Breast epithelium (tissue), 4 donors: ENCODE measurements around the gene PCDHA9. TPM values are rescaled to one million over a fixed set of nuclear protein-coding genes. Genes with fewer than 3 reads are reported as not detected.

Experiments used
- DNase-seq, 2 donors: peaks; one replicate each; pipeline ENCODE4 v3.0.0-alpha.2; 2019; ENCODE audit warnings: low spot score in 2 of 2
- H3K27ac ChIP-seq, 2 donors: fragments of 200-600 bp; sonication (generic) in 1 of 2; one replicate each; pipeline ENCODE4 v1.5.1; 2016 to 2019; ENCODE audit warnings: mild to moderate bottlenecking in 1 of 2
- H3K27me3 ChIP-seq, 2 donors: fragments of 200-600 bp; sonication (generic) in 1 of 2; one replicate each; pipeline versions ENCODE4 v1.5.1 to v1.6.0; 2017 to 2019; ENCODE audit warnings: control low read depth in 1 of 2, mild to moderate bottlenecking in 1 of 2
- H3K36me3 ChIP-seq: fragments of 200-600 bp; one replicate; pipeline ENCODE4 v1.5.1; 2019
- H3K4me1 ChIP-seq, 2 donors: fragments of 200-600 bp; sonication (generic); one replicate each; pipeline ENCODE4 v1.5.1; 2016 to 2019; ENCODE audit warnings: control low read depth in 1 of 2
- H3K4me3 ChIP-seq, 3 donors: fragments of 200-600 bp; sonication (generic); 1 replicate in 2 of 3; 2 replicates in 1 of 3; pipeline ENCODE4 v1.5.1; 2016 to 2019; ENCODE audit warnings: mild to moderate bottlenecking in 3 of 3, moderate library complexity in 2 of 3
- H3K9me3 ChIP-seq, 2 donors: fragments of 200-600 bp; sonication (generic) in 1 of 2; one replicate each; pipeline ENCODE4 v1.5.1; 2016 to 2019; ENCODE audit warnings: control low read depth in 1 of 2
- POLR2A ChIP-seq: fragments of 450-650 bp; IDR thresholded peaks from one replicate; pipeline ENCODE4 v1.6.1; 2016; ENCODE audit warnings: antibody characterized with exemption, mild to moderate bottlenecking, moderate library complexity
- POLR2AphosphoS5 ChIP-seq, 3 donors: sonication (generic); formaldehyde crosslinking; IDR thresholded peaks; one replicate each; pipeline ENCODE4 v1.6.1; 2017; ENCODE audit warnings: antibody characterized with exemption in 3 of 3
- intact Hi-C: fragments of 100-400 bp; cut with DNase I; formaldehyde crosslinking; loops from one replicate; pipeline ENCODE4 v1.15.1; 2023; ENCODE audit warnings: low total_unique reads
- total RNA-seq, 3 donors: library from RNA; depleted of rRNA; stranded (reverse); fragments of >200 nt; gene quantifications; one replicate each; pipeline ENCODE4 v1.1.0, GENCODE V29; 2016
- TF ChIP-seq, protein P1 (sequence below), 3 donors: fragments of 450-650 bp; IDR thresholded peaks; one replicate each; pipeline ENCODE4 v1.5.1; 2016 to 2017; ENCODE audit warnings: antibody characterized with exemption in 3 of 3, mild to moderate bottlenecking in 3 of 3, moderate library complexity in 3 of 3

PCDHA9 gene
- total RNA-seq, 3 donors from 2014 or later: 0.16 to 1.5 (median 0.66) TPM

DNA sequence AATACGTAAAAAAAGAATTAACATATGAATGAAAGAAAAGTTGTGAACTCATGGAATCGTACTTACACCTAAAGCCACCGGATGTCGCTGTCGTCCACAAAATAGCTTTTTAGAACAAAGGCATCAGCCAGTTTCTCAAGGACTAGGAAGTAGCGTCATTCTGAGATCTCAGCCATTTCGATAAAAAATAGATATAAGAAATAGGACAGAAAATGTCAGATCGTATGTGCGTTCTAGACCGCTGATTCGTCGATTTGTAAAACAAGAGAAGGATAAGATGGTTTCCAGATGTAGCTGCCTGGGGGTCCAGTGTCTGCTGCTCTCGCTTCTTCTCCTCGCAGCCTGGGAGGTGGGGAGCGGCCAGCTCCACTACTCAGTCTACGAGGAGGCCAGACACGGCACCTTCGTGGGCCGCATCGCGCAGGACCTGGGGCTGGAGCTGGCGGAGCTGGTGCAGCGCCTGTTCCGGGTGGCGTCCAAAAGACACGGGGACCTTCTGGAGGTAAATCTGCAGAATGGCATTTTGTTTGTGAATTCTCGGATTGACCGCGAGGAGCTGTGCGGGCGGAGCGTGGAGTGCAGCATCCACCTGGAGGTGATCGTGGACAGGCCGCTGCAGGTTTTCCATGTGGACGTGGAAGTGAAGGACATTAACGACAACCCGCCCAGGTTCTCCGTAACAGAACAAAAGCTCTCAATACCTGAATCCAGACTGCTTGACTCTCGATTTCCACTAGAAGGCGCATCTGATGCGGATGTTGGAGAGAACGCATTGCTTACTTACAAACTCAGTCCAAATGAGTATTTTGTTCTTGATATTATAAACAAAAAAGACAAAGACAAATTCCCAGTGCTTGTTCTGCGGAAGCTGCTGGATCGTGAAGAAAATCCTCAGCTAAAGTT is 7.8 kb downstream of the PCDHA9 start, which contains the start of gene PCDHA10:
Gene PCDHA10 (plus strand): TSS at position 126 of the 903 bp plus-strand sequence. CDS start 152 bp downstream, at position 278.
- Histone ChIP-seq H3K4me1 (no peaks in the 10 kb centered on the region), H3K36me3 (no peaks in the 10 kb centered on the region), H3K27ac (peak within 1 kb of the TSS in 1 of 2 donors; percentile 63), H3K27me3 (peaks cover 0 to 3% of the 10 kb centered on the region in 2 donors), H3K9me3 (peaks cover 29 to 50% of the 10 kb centered on the region in 2 donors), H3K4me3 (peak within 1 kb of the TSS in 2 of 3 donors; percentile 49 to 61)
- no peak for DNase-seq
- TF ChIP-seq POLR2AphosphoS5 (IDR thresholded peaks at IDR 0.05): no peak
- TF ChIP-seq, protein P1, sequence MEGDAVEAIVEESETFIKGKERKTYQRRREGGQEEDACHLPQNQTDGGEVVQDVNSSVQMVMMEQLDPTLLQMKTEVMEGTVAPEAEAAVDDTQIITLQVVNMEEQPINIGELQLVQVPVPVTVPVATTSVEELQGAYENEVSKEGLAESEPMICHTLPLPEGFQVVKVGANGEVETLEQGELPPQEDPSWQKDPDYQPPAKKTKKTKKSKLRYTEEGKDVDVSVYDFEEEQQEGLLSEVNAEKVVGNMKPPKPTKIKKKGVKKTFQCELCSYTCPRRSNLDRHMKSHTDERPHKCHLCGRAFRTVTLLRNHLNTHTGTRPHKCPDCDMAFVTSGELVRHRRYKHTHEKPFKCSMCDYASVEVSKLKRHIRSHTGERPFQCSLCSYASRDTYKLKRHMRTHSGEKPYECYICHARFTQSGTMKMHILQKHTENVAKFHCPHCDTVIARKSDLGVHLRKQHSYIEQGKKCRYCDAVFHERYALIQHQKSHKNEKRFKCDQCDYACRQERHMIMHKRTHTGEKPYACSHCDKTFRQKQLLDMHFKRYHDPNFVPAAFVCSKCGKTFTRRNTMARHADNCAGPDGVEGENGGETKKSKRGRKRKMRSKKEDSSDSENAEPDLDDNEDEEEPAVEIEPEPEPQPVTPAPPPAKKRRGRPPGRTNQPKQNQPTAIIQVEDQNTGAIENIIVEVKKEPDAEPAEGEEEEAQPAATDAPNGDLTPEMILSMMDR (IDR thresholded peaks at IDR 0.05): peak in 1 of 3 donors; percentile 38
- intact Hi-C loops: no loop called here

DNA sequence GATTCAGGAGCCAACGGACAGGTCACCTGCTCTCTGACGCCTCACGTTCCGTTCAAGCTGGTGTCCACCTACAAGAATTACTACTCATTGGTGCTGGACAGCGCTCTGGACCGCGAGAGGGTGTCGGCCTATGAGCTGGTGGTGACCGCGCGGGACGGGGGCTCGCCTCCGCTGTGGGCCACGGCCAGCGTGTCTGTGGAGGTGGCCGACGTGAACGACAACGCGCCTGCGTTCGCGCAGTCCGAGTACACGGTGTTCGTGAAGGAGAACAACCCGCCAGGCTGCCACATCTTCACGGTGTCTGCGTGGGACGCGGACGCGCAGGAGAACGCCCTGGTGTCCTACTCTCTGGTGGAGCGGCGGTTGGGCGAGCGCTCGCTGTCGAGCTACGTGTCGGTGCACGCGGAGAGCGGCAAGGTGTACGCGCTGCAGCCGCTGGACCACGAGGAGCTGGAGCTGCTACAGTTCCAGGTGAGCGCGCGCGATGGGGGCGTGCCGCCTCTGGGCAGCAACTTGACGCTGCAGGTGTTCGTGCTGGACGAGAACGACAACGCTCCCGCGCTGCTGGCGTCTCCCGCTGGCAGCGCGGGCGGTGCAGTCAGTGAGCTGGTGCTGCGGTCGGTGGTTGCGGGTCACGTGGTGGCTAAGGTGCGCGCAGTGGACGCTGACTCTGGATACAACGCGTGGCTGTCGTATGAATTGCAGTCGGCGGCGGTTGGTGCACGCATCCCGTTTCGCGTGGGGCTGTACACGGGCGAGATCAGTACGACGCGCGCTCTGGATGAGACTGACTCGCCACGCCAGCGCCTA is 9.2 kb downstream of the PCDHA9 start:
- no peaks in the 10 kb centered on the region for H3K4me1 ChIP-seq
- peaks cover 0 to 3% of the 10 kb centered on the region in 2 donors for H3K27me3 ChIP-seq
- H3K36me3 ChIP-seq: no peaks in the 10 kb centered on the region
- no peak for TF ChIP-seq POLR2A
- no peak for DNase-seq
- intact Hi-C loops: no loop called here
- no peak overlapping the region for H3K27ac ChIP-seq
- H3K4me3 ChIP-seq: no peak overlapping the region
- H3K9me3 ChIP-seq: peaks cover 40 to 62% of the 10 kb centered on the region in 2 donors

DNA sequence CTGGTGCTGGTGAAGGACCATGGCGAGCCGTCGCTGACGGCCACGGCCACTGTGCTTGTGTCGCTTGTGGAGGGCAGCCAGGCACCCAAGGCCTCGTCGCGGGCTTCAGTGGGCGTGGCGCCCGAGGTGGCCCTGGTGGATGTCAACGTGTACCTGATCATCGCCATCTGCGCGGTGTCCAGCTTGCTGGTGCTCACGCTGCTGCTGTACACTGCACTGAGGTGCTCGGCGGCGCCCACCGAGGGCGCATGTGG is 9.7 kb downstream of the PCDHA9 start:
- Histone ChIP-seq H3K4me1 (no peaks in the 10 kb centered on the region), H3K27me3 (peaks cover 0 to 3% of the 10 kb centered on the region in 2 donors), H3K9me3 (peaks cover 45 to 67% of the 10 kb centered on the region in 2 donors), H3K27ac (no peak overlapping the region), H3K4me3 (no peak overlapping the region), H3K36me3 (no peaks in the 10 kb centered on the region)
- intact Hi-C loops: no loop called here
- no peak for DNase-seq
- TF ChIP-seq POLR2A (no peak), POLR2AphosphoS5 (IDR thresholded peaks at IDR 0.05) (no peak)
- TF ChIP-seq, protein P1 (IDR thresholded peaks at IDR 0.05): no peak

DNA sequence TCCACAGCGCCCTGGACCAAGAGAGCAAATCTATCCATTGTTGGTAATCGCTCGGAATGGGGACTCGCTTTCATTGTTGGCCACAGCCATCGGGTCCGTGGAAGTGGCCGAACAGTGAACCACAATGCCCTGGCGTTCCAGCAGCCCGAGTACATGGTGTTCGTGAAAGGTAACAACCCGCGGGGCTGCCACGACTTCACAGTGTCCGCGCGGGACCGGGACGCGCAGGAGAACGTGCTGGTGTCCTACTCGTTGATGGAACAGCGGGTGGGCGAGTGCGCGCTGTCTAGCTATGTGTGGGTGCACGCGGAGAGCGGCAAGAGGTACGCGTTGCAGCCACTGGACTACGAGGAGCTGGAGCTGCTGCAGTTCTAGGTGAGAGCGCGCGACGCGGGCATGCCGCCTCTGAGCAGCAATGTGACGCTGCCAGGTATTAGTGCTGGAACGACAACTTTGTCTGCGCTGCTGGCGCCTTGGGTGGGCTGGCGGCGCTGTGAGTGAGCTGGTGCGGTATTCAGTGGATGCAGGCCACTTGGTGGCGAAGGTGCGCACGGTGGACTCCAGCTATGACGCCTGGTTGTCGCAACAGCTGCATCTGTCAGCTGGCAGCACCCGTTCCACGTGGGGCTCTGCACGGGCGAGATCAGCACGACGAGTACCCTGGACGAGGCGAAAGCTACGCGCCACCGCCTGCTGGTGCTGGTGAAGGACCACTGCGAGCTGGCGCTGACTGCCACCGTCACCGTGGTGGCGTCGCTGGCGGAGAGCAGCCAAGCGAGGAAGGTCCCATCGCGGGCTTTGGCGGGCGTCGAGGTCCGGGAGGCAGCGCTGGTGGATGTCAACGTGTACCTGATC is 14.5 kb downstream of the PCDHA9 start:
- no peaks in the 10 kb centered on the region for H3K4me1 ChIP-seq
- DNase-seq: no peak
- no peaks in the 10 kb centered on the region for H3K36me3 ChIP-seq
- H3K9me3 ChIP-seq: peaks cover 27 to 57% of the 10 kb centered on the region in 2 donors
- H3K27me3 ChIP-seq: peaks cover 0 to 3% of the 10 kb centered on the region in 2 donors
- intact Hi-C loops: no loop called here
- no peak overlapping the region for H3K4me3 ChIP-seq
- no peak overlapping the region for H3K27ac ChIP-seq
- TF ChIP-seq, protein P1 (IDR thresholded peaks at IDR 0.05): no peak
- no peak for TF ChIP-seq POLR2AphosphoS5 (IDR thresholded peaks at IDR 0.05)
- TF ChIP-seq POLR2A: no peak
